ENCODE data around the gene CMC2. TPM values are rescaled to one million over a fixed set of nuclear protein-coding genes. Genes with fewer than 3 reads are reported as not detected.
A peak's percentile ranks its signal among the peaks of the same experiment; 100 is the strongest.

The CMC2 gene
- total and polyA plus RNA-seq, 2 of the 13 experiments (the other 11 are each of a cell fraction or from before 2014, with no cell fraction given): 116 to 129 TPM

- TF ChIP-seq ZNF563 (CRISPR knock-in tag; IDR thresholded peaks at IDR 0.05): peak; percentile 83
- no peak for TF ChIP-seq TSC22D2 (CRISPR knock-in tag; IDR thresholded peaks at IDR 0.05; ENCODE audit: borderline replicate concordance)
- TF ChIP-seq ATF7 (IDR thresholded peaks at IDR 0.05): peak; percentile 95
- peak; percentile 97 for TF ChIP-seq ATF7 (CRISPR knock-in tag; IDR thresholded peaks at IDR 0.05)
- peak; percentile 88 for TF ChIP-seq RBFOX2 (IDR thresholded peaks at IDR 0.05; ENCODE audit: low read depth, low read length)
- no peak for TF ChIP-seq MATR3 (CRISPR knock-in tag; IDR thresholded peaks at IDR 0.05)
- no peak for TF ChIP-seq PREB (CRISPR knock-in tag; IDR thresholded peaks at IDR 0.05)
- TF ChIP-seq CEBPG (CRISPR knock-in tag; IDR thresholded peaks at IDR 0.05): peak; percentile 59; the same call in 1 of the 2 replicates
- peak; percentile 94 for TF ChIP-seq BATF2 (CRISPR knock-in tag; IDR thresholded peaks at IDR 0.05)
- TF ChIP-seq LCORL (IDR thresholded peaks at IDR 0.05): peak; percentile 67
- no peak; the same call in 1 of the 2 replicates for TF ChIP-seq LCORL (CRISPR knock-in tag; IDR thresholded peaks at IDR 0.05)
- TF ChIP-seq ZNF672 (CRISPR knock-in tag; IDR thresholded peaks at IDR 0.05): no peak
- peak; percentile 8; the same call in 1 of the 2 replicates for TF ChIP-seq ZNF709 (CRISPR knock-in tag; IDR thresholded peaks at IDR 0.05)
- no peak for TF ChIP-seq KDM6A (CRISPR knock-in tag; IDR thresholded peaks at IDR 0.05; ENCODE audit: low read depth)
- TF ChIP-seq HIC2 (CRISPR knock-in tag; IDR thresholded peaks at IDR 0.05; ENCODE audit: low read depth): no peak
- TF ChIP-seq ZNF235 (CRISPR knock-in tag; IDR thresholded peaks at IDR 0.05; ENCODE audit: borderline replicate concordance): peak; percentile 14; the same call in 1 of the 2 replicates
- peak; percentile 96 for TF ChIP-seq ZNF589 (CRISPR knock-in tag; conservative IDR thresholded peaks at IDR 0.05)
- no peak for TF ChIP-seq ZNF839 (CRISPR knock-in tag; IDR thresholded peaks at IDR 0.05; ENCODE audit: borderline replicate concordance)
- no peak; the same call in 1 of the 2 replicates for TF ChIP-seq NR0B2 (CRISPR knock-in tag; IDR thresholded peaks at IDR 0.05)
- no peak for TF ChIP-seq SMARCE1 (IDR thresholded peaks at IDR 0.05; ENCODE audit: borderline replicate concordance)
- no peak for TF ChIP-seq ZFAT (CRISPR knock-in tag; conservative IDR thresholded peaks at IDR 0.05)
- no peak for TF ChIP-seq TCF7L2 (IDR thresholded peaks at IDR 0.05; ENCODE audit: low read depth, low read length)
- TF ChIP-seq ZNF274 (CRISPR knock-in tag; IDR thresholded peaks at IDR 0.05): no peak
- 0 out of 2 replicates have a peak, but pooled peaks have one; percentile 15 for TF ChIP-seq CENPT (CRISPR knock-in tag; IDR thresholded peaks at IDR 0.05; ENCODE audit: low read depth)
- no peak; the same call in 1 of the 2 replicates for TF ChIP-seq ZNF335 (CRISPR knock-in tag; IDR thresholded peaks at IDR 0.05)
- no peak for TF ChIP-seq ZMYM2 (CRISPR knock-in tag; IDR thresholded peaks at IDR 0.05)
- TF ChIP-seq ZZZ3 (CRISPR knock-in tag; IDR thresholded peaks at IDR 0.05; ENCODE audit: borderline replicate concordance): peak; percentile 25; the same call in 1 of the 2 replicates
- TF ChIP-seq ZNF772 (CRISPR knock-in tag; IDR thresholded peaks at IDR 0.05): peak; percentile 89
Measured at GRCh38 chr16:81006813-81007695, at the start of gene CMC2, which contains the start of gene CENPN (continued).
